ENCODE results near the gene HEATR5A. TPM values are rescaled to one million over a fixed set of nuclear protein-coding genes. Genes with fewer than 3 reads are reported as not detected.

The HEATR5A gene
- total and polyA plus RNA-seq, 2 donors (not counting 1 experiment from before 2014, with no cell fraction given), result 45.4 to 59.8 TPM

- H3K4me1 ChIP-seq (ENCODE audit: control insufficient read depth, extremely low read depth, insufficient read depth, low read length), result no peaks in the 10 kb centered on the region
- H3K4me2 ChIP-seq (ENCODE audit: extremely low read depth, insufficient read depth, low read length), result no peak overlapping the region
- H3K36me3 ChIP-seq (ENCODE audit: control insufficient read depth, insufficient read depth, low read length), result peaks cover 3% of the 10 kb centered on the region
- no peaks in the 10 kb centered on the region for H4K20me1 ChIP-seq (ENCODE audit: control insufficient read depth, extremely low read depth, insufficient read depth, low read length)
- no peak overlapping the region for H3K4me3 ChIP-seq (replicated peaks in 1 of 4; ENCODE audit: control extremely low read depth in 1 of 4, insufficient read depth in 1 of 4, low read depth in 3 of 4, low read length in 4 of 4)
- H2AFZ ChIP-seq (ENCODE audit: low read length), result no peak overlapping the region
- H3K9me3 ChIP-seq (ENCODE audit: control insufficient read depth, insufficient read depth, low read depth, low read length), result no peaks in the 10 kb centered on the region
- H3K27ac ChIP-seq (ENCODE audit: insufficient read depth, low read length), result no peak overlapping the region
- TF ChIP-seq EZH2 (IDR thresholded peaks at IDR 0.05; ENCODE audit: low read length, missing control alignments), result no peak
- TF ChIP-seq, protein P1, sequence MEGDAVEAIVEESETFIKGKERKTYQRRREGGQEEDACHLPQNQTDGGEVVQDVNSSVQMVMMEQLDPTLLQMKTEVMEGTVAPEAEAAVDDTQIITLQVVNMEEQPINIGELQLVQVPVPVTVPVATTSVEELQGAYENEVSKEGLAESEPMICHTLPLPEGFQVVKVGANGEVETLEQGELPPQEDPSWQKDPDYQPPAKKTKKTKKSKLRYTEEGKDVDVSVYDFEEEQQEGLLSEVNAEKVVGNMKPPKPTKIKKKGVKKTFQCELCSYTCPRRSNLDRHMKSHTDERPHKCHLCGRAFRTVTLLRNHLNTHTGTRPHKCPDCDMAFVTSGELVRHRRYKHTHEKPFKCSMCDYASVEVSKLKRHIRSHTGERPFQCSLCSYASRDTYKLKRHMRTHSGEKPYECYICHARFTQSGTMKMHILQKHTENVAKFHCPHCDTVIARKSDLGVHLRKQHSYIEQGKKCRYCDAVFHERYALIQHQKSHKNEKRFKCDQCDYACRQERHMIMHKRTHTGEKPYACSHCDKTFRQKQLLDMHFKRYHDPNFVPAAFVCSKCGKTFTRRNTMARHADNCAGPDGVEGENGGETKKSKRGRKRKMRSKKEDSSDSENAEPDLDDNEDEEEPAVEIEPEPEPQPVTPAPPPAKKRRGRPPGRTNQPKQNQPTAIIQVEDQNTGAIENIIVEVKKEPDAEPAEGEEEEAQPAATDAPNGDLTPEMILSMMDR (conservative IDR thresholded peaks at IDR 0.05 in 1 of 2, IDR thresholded peaks at IDR 0.05 in 1 of 2; ENCODE audit: low read depth in 1 of 2, low read length in 2 of 2), result no peak
- H3K27me3 ChIP-seq (ENCODE audit: control insufficient read depth, insufficient read depth, low read length), result no peaks in the 10 kb centered on the region
- no peaks in the 10 kb centered on the region for H3K79me2 ChIP-seq (ENCODE audit: control insufficient read depth, insufficient read depth, low read length)
- no peak overlapping the region for H3K9ac ChIP-seq (ENCODE audit: insufficient read depth, low read length)
- no peak for DNase-seq (ENCODE audit: low read depth in 2 of 2)
These were observed 112.7 kb downstream of the HEATR5A start for GRCh38 chr14:31307618-31308017.

GRCh38 chr14:31307198-31307597 is 113.2 kb downstream of the HEATR5A start:
- no peaks in the 10 kb centered on the region for H3K4me1 ChIP-seq (ENCODE audit: control insufficient read depth, extremely low read depth, insufficient read depth, low read length)
- H2AFZ ChIP-seq (ENCODE audit: low read length), result no peak overlapping the region
- H4K20me1 ChIP-seq (ENCODE audit: control insufficient read depth, extremely low read depth, insufficient read depth, low read length), result no peaks in the 10 kb centered on the region
- DNase-seq (ENCODE audit: low read depth in 2 of 2), result no peak
- no peaks in the 10 kb centered on the region for H3K79me2 ChIP-seq (ENCODE audit: control insufficient read depth, insufficient read depth, low read length)
- H3K4me3 ChIP-seq (replicated peaks in 1 of 4; ENCODE audit: control extremely low read depth in 1 of 4, insufficient read depth in 1 of 4, low read depth in 3 of 4, low read length in 4 of 4), result no peak overlapping the region
- H3K27ac ChIP-seq (ENCODE audit: insufficient read depth, low read length), result no peak overlapping the region
- TF ChIP-seq, protein P1 (conservative IDR thresholded peaks at IDR 0.05 in 1 of 2, IDR thresholded peaks at IDR 0.05 in 1 of 2; ENCODE audit: low read depth in 1 of 2, low read length in 2 of 2), result no peak
- TF ChIP-seq EZH2 (IDR thresholded peaks at IDR 0.05; ENCODE audit: low read length, missing control alignments), result no peak
- no peaks in the 10 kb centered on the region for H3K27me3 ChIP-seq (ENCODE audit: control insufficient read depth, insufficient read depth, low read length)
- no peak overlapping the region for H3K4me2 ChIP-seq (ENCODE audit: extremely low read depth, insufficient read depth, low read length)
- peaks cover 3% of the 10 kb centered on the region for H3K36me3 ChIP-seq (ENCODE audit: control insufficient read depth, insufficient read depth, low read length)
- no peaks in the 10 kb centered on the region for H3K9me3 ChIP-seq (ENCODE audit: control insufficient read depth, insufficient read depth, low read depth, low read length)
- no peak overlapping the region for H3K9ac ChIP-seq (ENCODE audit: insufficient read depth, low read length)

GRCh38 chr14:31303654-31304053 is 116.7 kb downstream of the HEATR5A start:
- Histone ChIP-seq H3K9me3 (ENCODE audit: control insufficient read depth, insufficient read depth, low read depth, low read length) (no peaks in the 10 kb centered on the region), H3K36me3 (ENCODE audit: control insufficient read depth, insufficient read depth, low read length) (peaks cover 1% of the 10 kb centered on the region), H3K4me1 (ENCODE audit: control insufficient read depth, extremely low read depth, insufficient read depth, low read length) (no peaks in the 10 kb centered on the region), H3K9ac (ENCODE audit: insufficient read depth, low read length) (no peak overlapping the region), H3K4me2 (ENCODE audit: extremely low read depth, insufficient read depth, low read length) (no peak overlapping the region), H3K27me3 (ENCODE audit: control insufficient read depth, insufficient read depth, low read length) (no peaks in the 10 kb centered on the region), H3K4me3 (replicated peaks in 1 of 4; ENCODE audit: control extremely low read depth in 1 of 4, insufficient read depth in 1 of 4, low read depth in 3 of 4, low read length in 4 of 4) (no peak overlapping the region), H2AFZ (ENCODE audit: low read length) (no peak overlapping the region), H4K20me1 (ENCODE audit: control insufficient read depth, extremely low read depth, insufficient read depth, low read length) (no peaks in the 10 kb centered on the region), H3K27ac (ENCODE audit: insufficient read depth, low read length) (no peak overlapping the region), H3K79me2 (ENCODE audit: control insufficient read depth, insufficient read depth, low read length) (no peaks in the 10 kb centered on the region)
- no peak for DNase-seq (ENCODE audit: low read depth in 2 of 2)
- no peak for TF ChIP-seq EZH2 (IDR thresholded peaks at IDR 0.05; ENCODE audit: low read length, missing control alignments)
- TF ChIP-seq, protein P1 (conservative IDR thresholded peaks at IDR 0.05 in 1 of 2, IDR thresholded peaks at IDR 0.05 in 1 of 2; ENCODE audit: low read depth in 1 of 2, low read length in 2 of 2), result no peak

Data from fibroblast of lung (primary cell).